AG04450 (cell line): ENCODE data around the gene GPS1. TPM values are rescaled to one million over a fixed set of nuclear protein-coding genes. Genes with fewer than 3 reads are reported as not detected.

Source experiments
- CTCF ChIA-PET: fragments of 300-600, 350-600 bp; formaldehyde crosslinking; extraction: SDS; loops from one replicate; lab custom pipeline; 2022; ENCODE audit warnings: antibody characterized with exemption, inconsistent platforms; lab: Charles Lee
- POLR2A ChIA-PET: fragments of 350-600 bp; formaldehyde crosslinking; extraction: SDS; loops from one replicate; lab custom pipeline; 2021; ENCODE audit warnings: antibody characterized with exemption, inconsistent platforms; lab: Yijun Ruan, JAX
- DNase-seq: peaks from one replicate; pipeline ENCODE4 v3.0.0-alpha.2; 2011; ENCODE audit warnings: low read depth, low spot score
- H3K27ac ChIP-seq: one replicate; pipeline ENCODE4 v1.5.1; 2012; ENCODE audit warnings: low read depth, low read length, control low read depth
- H3K27me3 ChIP-seq: one replicate; pipeline ENCODE4 v1.6.0; 2012; ENCODE audit warnings: low read length; ENCODE audit not compliant: control insufficient read depth, insufficient read depth
- H3K4me3 ChIP-seq: 2 replicates; pipeline ENCODE4 v1.5.1; 2011; ENCODE audit warnings: mild to moderate bottlenecking, low read depth, low read length, control low read depth
- H3K9me3 ChIP-seq: 2 replicates; pipeline ENCODE4 v1.5.1; 2012; ENCODE audit warnings: low read length; ENCODE audit not compliant: control insufficient read depth, insufficient read depth
- polyA plus RNA-seq: library from polyadenylated mRNA; depleted of rRNA; stranded (reverse); fragments of >200 nt; gene quantifications from 2 replicates; pipeline ENCODE4 v1.2.3, GENCODE V29; 2011
- TF ChIP-seq, protein P1 (sequence below): IDR thresholded peaks from 2 replicates; pipeline ENCODE4 v1.5.1; 2011; ENCODE audit warnings: low read depth, low read length, control low read depth, inconsistent platforms

Gene GPS1
- polyA plus RNA-seq, 1 experiment, result 63.1 TPM

DNA sequence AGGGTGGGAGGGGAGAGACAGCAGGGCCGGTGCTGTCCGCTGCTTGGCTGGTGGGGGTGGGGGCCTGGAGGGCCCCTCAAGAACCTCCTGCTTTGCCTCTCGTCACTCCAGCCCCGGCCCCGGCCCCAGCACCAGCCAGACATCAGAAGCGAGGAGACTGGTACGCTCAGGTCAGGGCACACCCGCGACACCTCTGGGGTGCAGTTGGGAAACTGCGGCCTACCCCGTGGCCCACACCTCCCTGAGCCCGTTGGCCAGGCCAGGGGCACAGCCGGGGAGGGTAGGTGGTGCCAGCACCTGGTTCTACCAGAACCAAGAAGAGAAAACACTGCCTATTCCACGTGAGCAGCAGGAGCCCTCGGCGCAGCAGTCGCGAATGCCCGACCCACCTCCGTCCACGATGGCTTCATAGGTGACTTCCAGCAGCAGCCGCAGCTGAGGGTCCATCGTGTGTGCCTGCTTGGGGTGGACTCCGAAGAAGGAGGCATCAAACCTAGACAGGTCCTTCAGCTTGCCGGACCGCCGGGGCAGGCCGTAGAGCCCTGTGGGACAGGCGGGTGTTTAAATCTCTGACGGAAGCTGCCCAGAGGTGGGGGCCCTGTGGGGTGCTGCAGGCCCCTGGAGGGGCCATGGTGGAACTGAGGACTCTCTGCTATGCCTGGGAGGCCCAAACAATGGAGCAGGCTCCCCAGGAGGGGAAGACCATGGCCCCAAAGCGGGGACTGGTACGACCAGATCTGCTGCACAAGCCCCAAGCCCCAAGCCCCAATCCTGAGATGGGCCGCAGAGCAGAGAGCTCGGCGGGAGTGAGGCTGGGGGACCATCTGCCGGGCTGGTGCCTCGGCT, 43.5 kb downstream of the GPS1 start:
- DNase-seq, result no peak
- no peak overlapping the region for H3K27ac ChIP-seq
- H3K27me3 ChIP-seq, result no peaks in the 10 kb centered on the region
- ChIA-PET CTCF (no interaction called here), POLR2A (no interaction called here)
- TF ChIP-seq, protein P1, sequence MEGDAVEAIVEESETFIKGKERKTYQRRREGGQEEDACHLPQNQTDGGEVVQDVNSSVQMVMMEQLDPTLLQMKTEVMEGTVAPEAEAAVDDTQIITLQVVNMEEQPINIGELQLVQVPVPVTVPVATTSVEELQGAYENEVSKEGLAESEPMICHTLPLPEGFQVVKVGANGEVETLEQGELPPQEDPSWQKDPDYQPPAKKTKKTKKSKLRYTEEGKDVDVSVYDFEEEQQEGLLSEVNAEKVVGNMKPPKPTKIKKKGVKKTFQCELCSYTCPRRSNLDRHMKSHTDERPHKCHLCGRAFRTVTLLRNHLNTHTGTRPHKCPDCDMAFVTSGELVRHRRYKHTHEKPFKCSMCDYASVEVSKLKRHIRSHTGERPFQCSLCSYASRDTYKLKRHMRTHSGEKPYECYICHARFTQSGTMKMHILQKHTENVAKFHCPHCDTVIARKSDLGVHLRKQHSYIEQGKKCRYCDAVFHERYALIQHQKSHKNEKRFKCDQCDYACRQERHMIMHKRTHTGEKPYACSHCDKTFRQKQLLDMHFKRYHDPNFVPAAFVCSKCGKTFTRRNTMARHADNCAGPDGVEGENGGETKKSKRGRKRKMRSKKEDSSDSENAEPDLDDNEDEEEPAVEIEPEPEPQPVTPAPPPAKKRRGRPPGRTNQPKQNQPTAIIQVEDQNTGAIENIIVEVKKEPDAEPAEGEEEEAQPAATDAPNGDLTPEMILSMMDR, result no peak
- H3K9me3 ChIP-seq, result no peaks in the 10 kb centered on the region; the same call in 1 of the 2 replicates
- H3K4me3 ChIP-seq, result no peak overlapping the region

DNA sequence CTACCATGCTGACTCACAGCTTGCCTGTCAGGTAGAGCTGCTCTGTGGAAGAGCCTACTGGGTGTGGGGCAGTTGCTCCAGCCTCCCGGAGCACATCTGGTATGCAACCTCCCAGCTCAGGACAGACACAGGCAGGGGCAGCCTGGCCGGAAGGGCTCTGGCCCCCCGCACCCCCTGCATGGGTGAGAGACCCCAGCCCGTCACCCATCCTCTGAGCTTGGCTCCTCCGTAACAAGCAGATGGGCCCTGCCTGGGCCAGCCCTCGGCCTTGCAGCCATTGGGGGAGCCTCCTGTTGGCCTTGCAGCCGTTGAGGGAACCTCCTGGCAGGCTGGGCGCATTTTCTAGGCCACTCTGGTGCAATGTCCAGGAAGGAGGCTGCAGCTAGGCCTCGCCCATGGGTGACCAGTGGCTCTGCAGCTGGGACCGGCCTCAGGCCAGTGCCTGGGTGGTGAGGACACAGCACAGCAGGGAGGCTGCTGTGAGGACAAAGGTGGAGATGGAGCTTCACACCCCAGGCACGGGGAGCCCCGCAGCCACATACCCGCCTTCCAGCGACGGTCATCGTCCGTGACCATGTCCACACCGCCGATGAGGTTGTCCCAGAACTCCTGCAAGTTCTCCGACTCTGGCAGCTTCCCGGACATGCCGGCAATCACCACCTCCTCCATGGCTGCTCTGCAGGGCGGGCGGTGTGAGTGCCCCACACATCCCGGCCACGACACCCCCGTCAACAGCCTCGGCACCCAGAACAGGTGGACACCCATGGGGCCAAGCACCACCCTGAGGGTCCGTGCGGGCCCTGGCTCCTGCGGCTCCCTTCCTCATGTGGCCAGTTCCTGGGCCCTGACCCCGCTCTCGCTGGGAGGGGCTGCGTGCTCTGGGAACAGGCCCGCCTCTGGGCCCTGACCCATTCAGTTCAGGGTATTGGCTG, 44.3 kb downstream of the GPS1 start:
- no peak overlapping the region for H3K27ac ChIP-seq
- POLR2A ChIA-PET, result no interaction called here
- H3K9me3 ChIP-seq, result no peaks in the 10 kb centered on the region; the same call in 1 of the 2 replicates
- no peaks in the 10 kb centered on the region for H3K27me3 ChIP-seq
- H3K4me3 ChIP-seq, result peak overlapping the region; percentile 71
- CTCF ChIA-PET, result no interaction called here
- TF ChIP-seq, protein P1, result no peak
- DNase-seq, result no peak

DNA sequence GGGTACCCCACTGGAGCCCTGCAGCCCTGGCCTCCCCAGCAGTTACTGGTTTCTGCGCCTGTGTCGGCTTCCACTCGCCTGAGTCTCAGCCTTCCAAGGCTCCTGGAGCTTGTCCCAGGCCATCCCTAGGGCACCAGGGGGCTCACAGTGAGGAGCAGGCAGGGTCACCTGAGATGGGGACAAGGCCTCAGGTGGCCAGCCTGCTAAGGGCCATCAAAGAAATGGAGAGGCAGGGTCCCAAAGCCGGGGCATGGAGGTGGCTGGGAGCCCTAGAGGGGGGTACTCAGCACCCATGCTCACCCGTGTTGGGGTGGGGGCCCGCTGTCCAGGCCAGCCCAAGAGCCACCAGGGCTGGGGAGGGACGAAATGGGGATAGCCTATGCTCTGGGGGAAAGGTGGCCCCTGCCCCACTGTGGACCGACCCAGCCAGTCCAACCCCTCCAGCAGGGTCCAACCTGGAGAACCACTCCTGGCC, 45.0 kb downstream of the GPS1 start:
- H3K27ac ChIP-seq, result peak overlapping the region; percentile 31
- TF ChIP-seq, protein P1, result no peak
- DNase-seq, result no peak
- H3K4me3 ChIP-seq, result peak overlapping the region; percentile 71
- H3K9me3 ChIP-seq, result no peaks in the 10 kb centered on the region; the same call in 1 of the 2 replicates
- no peaks in the 10 kb centered on the region for H3K27me3 ChIP-seq
- ChIA-PET CTCF (no interaction called here), POLR2A (no interaction called here)

DNA sequence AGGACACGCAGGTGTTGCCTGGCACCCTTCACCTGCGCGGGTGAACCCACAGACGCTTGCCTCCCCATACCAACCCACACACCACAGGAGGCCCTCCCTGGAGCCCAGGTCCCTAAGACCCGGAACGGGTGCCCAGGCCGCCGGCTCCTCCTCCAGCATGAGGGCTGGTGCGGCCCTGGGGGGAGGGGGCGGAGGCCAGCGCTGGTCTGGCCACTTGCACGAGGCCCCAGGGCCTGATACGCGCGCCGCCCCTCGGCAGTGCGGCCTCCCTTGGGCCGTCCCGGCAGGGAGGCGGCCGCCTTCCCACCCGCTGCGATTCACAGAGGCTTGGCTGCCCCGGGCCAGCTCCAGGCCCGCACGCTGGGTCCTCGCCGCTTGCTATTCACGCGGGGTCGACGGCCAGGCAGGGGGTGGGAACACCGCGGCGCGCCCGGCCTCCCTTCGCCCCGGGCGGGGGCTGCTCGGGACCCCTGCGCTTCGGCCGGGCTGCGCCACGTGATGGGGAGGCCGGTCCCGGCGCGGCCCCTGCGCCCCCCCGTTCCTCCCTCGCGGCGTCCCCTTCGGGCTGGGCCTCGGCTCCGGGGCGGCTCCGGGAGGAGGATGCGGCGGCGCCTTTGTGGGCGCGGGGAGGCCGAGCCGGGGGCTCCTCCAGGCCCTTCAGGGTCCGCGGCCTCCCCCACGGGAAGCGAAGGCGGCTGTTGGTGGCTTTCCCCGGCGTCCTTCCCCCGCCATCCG, 45.7 kb downstream of the GPS1 start:
- no peaks in the 10 kb centered on the region for H3K27me3 ChIP-seq
- H3K4me3 ChIP-seq, result peak overlapping the region; percentile 71
- TF ChIP-seq, protein P1, result no peak
- CTCF ChIA-PET, result no interaction called here
- POLR2A ChIA-PET, result interaction anchor here (0.6 to 1.9 kb wide), 5 partner anchors 9 to 75 kb away, joined by 3 to 8 read pairs (median 5); partner anchors contain the start of genes CENPX, DCXR and LRRC45
- H3K27ac ChIP-seq, result peak overlapping the region; percentile 52
- no peak for DNase-seq
- no peaks in the 10 kb centered on the region; the same call in 1 of the 2 replicates for H3K9me3 ChIP-seq
